NCI-H524 treated with DMSO at 0.1 percent for 48 hours (cell line): ENCODE measurements around the gene GMDS.

Source experiments
- DNase-seq: peaks from one replicate; lab custom pipeline; 2025; lab: John Stamatoyannopoulos, UW

Gene GMDS

GRCh38 chr6:1612974-1613306, 632.5 kb downstream of the GMDS start:
- DNase-seq, result no peak

- DNase-seq, result no peak
These were observed 633.0 kb downstream of the GMDS start for GRCh38 chr6:1612299-1612973.

GRCh38 chr6:1611572-1612298, 633.7 kb downstream of the GMDS start:
- DNase-seq, result no peak

DNA sequence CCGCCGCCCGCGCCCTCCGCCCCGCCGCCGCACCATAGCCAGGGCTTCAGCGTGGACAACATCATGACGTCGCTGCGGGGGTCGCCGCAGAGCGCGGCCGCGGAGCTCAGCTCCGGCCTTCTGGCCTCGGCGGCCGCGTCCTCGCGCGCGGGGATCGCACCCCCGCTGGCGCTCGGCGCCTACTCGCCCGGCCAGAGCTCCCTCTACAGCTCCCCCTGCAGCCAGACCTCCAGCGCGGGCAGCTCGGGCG, 634.2 kb downstream of the GMDS start:
- DNase-seq, result no peak

DNA sequence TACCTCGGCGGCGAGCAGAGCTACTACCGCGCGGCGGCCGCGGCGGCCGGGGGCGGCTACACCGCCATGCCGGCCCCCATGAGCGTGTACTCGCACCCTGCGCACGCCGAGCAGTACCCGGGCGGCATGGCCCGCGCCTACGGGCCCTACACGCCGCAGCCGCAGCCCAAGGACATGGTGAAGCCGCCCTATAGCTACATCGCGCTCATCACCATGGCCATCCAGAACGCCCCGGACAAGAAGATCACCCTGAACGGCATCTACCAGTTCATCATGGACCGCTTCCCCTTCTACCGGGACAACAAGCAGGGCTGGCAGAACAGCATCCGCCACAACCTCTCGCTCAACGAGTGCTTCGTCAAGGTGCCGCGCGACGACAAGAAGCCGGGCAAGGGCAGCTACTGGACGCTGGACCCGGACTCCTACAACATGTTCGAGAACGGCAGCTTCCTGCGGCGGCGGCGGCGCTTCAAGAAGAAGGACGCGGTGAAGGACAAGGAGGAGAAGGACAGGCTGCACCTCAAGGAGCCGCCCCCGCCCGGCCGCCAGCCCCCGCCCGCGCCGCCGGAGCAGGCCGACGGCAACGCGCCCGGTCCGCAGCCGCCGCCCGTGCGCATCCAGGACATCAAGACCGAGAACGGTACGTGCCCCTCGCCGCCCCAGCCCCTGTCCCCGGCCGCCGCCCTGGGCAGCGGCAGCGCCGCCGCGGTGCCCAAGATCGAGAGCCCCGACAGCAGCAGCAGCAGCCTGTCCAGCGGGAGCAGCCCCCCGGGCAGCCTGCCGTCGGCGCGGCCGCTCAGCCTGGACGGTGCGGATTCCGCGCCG, 634.7 kb downstream of the GMDS start:
- no peak for DNase-seq

GRCh38 chr6:1609648-1610496, 635.5 kb downstream of the GMDS start, which contains the start of gene FOXC1:
FOXC1 (plus strand) TSS chr6:1609915; CDS start chr6:1610446, 531 bp downstream.
- DNase-seq, result no peak

- DNase-seq, result no peak
These were observed 636.3 kb downstream of the GMDS start for GRCh38 chr6:1609041-1609647.

- no peak for DNase-seq
These were observed 637.0 kb downstream of the GMDS start for GRCh38 chr6:1608222-1609040.

GRCh38 chr6:1607516-1608221, 637.7 kb downstream of the GMDS start:
- no peak for DNase-seq

GRCh38 chr6:1606780-1607515, 638.5 kb downstream of the GMDS start:
- DNase-seq, result no peak

GRCh38 chr6:1605893-1606779, 639.3 kb downstream of the GMDS start:
- no peak for DNase-seq

DNA sequence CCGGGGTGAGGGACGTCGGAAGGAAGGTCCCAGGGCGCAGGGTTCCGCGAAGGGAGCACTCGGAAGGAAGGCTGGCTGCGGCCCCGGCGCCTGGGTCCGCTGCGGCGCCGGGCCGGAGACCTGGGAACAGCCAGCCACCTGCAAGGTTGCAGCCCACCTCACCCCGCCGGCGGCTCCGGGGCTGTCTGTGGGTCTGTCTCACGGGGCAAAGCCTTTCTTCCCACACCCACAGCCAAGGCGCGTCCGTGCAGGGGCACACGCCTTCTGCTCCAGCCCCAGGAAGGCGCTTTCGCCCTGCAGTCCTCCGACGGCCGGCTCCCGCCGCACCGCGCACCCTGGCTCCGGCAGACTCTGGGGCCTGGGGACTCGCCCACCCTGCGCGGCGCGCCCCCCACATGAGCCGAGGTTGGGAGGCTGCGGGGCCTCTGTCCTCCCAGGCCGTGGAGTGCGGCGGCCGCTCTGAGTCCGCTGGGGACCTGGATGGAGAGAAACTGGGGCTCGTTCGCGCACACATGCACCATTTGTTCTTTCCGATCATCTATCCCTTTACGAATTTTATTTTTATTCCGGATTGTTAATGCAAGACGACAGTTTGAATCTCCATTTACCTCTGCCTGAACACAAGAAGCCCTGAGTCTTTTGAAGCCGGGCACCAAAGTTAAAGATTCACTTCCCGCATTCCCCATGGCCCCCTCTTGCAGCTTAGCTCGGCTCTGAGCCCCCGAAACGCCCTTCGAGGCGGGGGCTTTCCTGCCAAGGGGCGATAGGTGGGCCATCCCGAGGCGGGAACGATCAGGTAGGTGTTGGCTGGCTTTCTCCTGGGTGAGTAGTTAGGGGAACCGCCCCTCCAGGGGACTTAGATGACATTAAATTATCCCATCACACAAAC, 640.2 kb downstream of the GMDS start:
- DNase-seq, result no peak

- no peak for DNase-seq
These were observed 641.0 kb downstream of the GMDS start for GRCh38 chr6:1604158-1605003.

GRCh38 chr6:1603708-1604107, 641.7 kb downstream of the GMDS start:
- DNase-seq, result no peak

DNA sequence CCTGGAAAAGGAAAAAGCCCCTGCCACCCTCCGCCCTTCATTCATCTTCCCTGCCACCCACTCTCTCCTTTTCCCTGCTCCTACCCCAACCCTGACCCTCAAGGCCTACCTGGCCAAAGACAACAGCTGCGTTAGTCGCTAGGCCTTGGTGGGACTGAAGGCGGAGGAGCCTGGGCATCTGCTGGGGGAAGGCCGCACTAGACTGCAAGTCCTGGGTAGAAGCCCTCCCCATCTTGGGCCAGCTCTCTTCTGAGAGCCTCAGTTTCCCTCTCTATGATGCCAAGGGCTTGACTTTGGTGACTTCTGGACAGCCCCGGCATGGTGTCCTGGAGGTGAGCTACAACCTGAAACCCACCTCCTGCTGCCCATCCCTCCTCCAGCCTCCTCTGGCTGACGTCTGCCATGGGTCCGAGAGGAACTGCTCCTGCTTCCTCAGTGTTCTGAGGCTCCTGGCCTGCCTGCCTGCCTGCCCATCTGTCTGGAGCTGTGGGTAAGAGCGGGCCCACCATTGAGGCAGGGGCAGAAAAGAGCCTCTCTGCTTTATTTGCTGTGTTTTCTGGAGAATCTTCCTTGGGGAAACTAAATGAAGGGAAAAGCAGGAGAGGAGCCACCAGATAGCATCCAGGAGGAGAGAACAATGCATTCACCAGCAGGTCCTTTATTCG, 643.2 kb downstream of the GMDS start:
- no peak for DNase-seq
